ENCODE data around the gene SPARC.
A peak's percentile ranks its signal among the peaks of the same experiment; 100 is the strongest.
"Not testable (repeated sequence)": the region's sequence is repeated elsewhere in the genome, so short reads cannot be mapped to it uniquely, and the experiment has no call there.

SPARC gene

GRCh38 chr5:151694035-151694485, 7.3 kb upstream of the SPARC start:
- DNase-seq (ENCODE audit: low read depth, low spot score), result no peak
- H3K4me3 ChIP-seq (ENCODE audit: low read depth, low read length), result no peak overlapping the region
- POLR2A ChIA-PET, result interaction anchor here (4.0 to 7.7 kb wide), 2 partner anchors 13 to 46 kb away, joined by 40 to 213 read pairs; no protein-coding TSS in a partner anchor
- TF ChIP-seq CTCF (IDR thresholded peaks at IDR 0.05; ENCODE audit: insufficient read depth, low read length, missing control alignments), result no peak
- CTCF ChIA-PET, result interaction anchor here (1.0 to 4.7 kb wide), 4 partner anchors 10 to 50 kb away, joined by 3 to 28 read pairs (median 12); no protein-coding TSS in a partner anchor

GRCh38 chr5:151692312-151692711, 5.6 kb upstream of the SPARC start:
- no peak overlapping the region for H3K4me3 ChIP-seq (ENCODE audit: low read depth, low read length)
- TF ChIP-seq CTCF (IDR thresholded peaks at IDR 0.05; ENCODE audit: insufficient read depth, low read length, missing control alignments), result no peak
- ChIA-PET CTCF (interaction anchor here (1.4 to 2.4 kb wide), 2 partner anchors 48 to 51 kb away, joined by 3 to 10 read pairs; no protein-coding TSS in a partner anchor), POLR2A (interaction anchor here (0.7 to 1.2 kb wide), 2 partner anchors 10 to 12 kb away, joined by 3 to 6 read pairs; no protein-coding TSS in a partner anchor)
- no peak for DNase-seq (ENCODE audit: low read depth, low spot score)

- ChIA-PET POLR2A (interaction anchor here (0.7 to 1.2 kb wide), 3 partner anchors 9 to 27 kb away, joined by 3 to 6 read pairs (median 3); no protein-coding TSS in a partner anchor), CTCF (interaction anchor here (0.7 to 2.4 kb wide), 4 partner anchors 37 to 52 kb away, joined by 3 to 10 read pairs (median 3); no protein-coding TSS in a partner anchor)
- no peak for DNase-seq (ENCODE audit: low read depth, low spot score)
Measured at GRCh38 chr5:151691706-151692105, 5.0 kb upstream of the SPARC start.

GRCh38 chr5:151689591-151689990, 2.9 kb upstream of the SPARC start:
- DNase-seq (ENCODE audit: low read depth, low spot score); H3K4me3 ChIP-seq (ENCODE audit: low read depth, low read length); POLR2A ChIA-PET: not testable (repeated sequence)
- CTCF ChIA-PET, result interaction anchor here (1.0 to 1.9 kb wide), 3 partner anchors 10 to 31 kb away, joined by 3 to 5 read pairs (median 3); no protein-coding TSS in a partner anchor

More at GRCh38 chr5:151691706-151692105, 5.0 kb upstream of the SPARC start:
- no peak overlapping the region for H3K4me3 ChIP-seq (ENCODE audit: low read depth, low read length)
- no peak for TF ChIP-seq CTCF (IDR thresholded peaks at IDR 0.05; ENCODE audit: insufficient read depth, low read length, missing control alignments)

GRCh38 chr5:151688436-151688835, 1.7 kb upstream of the SPARC start:
- DNase-seq (ENCODE audit: low read depth, low spot score), result no peak
- TF ChIP-seq CTCF (IDR thresholded peaks at IDR 0.05; ENCODE audit: insufficient read depth, low read length, missing control alignments), result no peak
- ChIA-PET CTCF (interaction anchor here (0.6 to 2.4 kb wide), 4 partner anchors 15 to 75 kb away, joined by 3 to 10 read pairs (median 3); no protein-coding TSS in a partner anchor), POLR2A (interaction anchor here (2.4 to 3.6 kb wide), 4 partner anchors 9 to 51 kb away, joined by 53 to 235 read pairs (median 113); no protein-coding TSS in a partner anchor)
- H3K4me3 ChIP-seq (ENCODE audit: low read depth, low read length), result no peak overlapping the region

- TF ChIP-seq CTCF (IDR thresholded peaks at IDR 0.05; ENCODE audit: insufficient read depth, low read length, missing control alignments), result no peak
- ChIA-PET CTCF (interaction anchor here (0.9 to 12.0 kb wide), 8 partner anchors 10 to 54 kb away, joined by 3 to 198 read pairs (median 8); no protein-coding TSS in a partner anchor), POLR2A (interaction anchor here (0.8 to 16.5 kb wide), 20 partner anchors 8 to 86 kb away, joined by 3 to 383 read pairs (median 13); partner anchors contain the start of gene G3BP1)
- H3K4me3 ChIP-seq (ENCODE audit: low read depth, low read length), result peak overlapping the region; percentile 100
- no peak for DNase-seq (ENCODE audit: low read depth, low spot score)
Measured at GRCh38 chr5:151685749-151686673, 704 bp downstream of the SPARC start.

Measured in AG04449 (cell line).